PFSK-1 (cell line): ENCODE results near the gene BLID.

ENCODE experiments used
- FOXP2 ChIP-seq: optimal IDR thresholded peaks from 2 replicates; pipeline ENCODE3; 2011; ENCODE audit warnings: borderline replicate concordance, control low read depth, inconsistent platforms; ENCODE audit not compliant: insufficient read depth; ENCODE audit errors: extremely low read length, extremely low read depth
- POLR2AphosphoS5 ChIP-seq: IDR thresholded peaks from 2 replicates; pipeline ENCODE4 v1.6.1; 2012; ENCODE audit warnings: low read depth, mild to moderate bottlenecking, control low read depth, low read length, moderate library complexity
- REST ChIP-seq, 2 experiments: IDR thresholded peaks; 2 replicates each; pipeline versions ENCODE4 v1.6.1 to v1.8.0; 2011 to 2012; ENCODE audit warnings: low read depth in 2 of 2, low read length in 2 of 2, control low read depth in 1 of 2, inconsistent platforms in 1 of 2, mild to moderate bottlenecking in 1 of 2, moderate library complexity in 1 of 2; ENCODE audit not compliant: insufficient read depth in 1 of 2
- SIN3A ChIP-seq: IDR thresholded peaks from 2 replicates; pipeline ENCODE4 v1.6.1; 2012; ENCODE audit warnings: mild to moderate bottlenecking, low read length, moderate library complexity, borderline replicate concordance; ENCODE audit not compliant: insufficient read depth
- TAF1 ChIP-seq: IDR thresholded peaks from 2 replicates; pipeline ENCODE4 v1.6.1; 2012; ENCODE audit warnings: low read length, control low read depth, borderline replicate concordance; ENCODE audit not compliant: insufficient read depth

The BLID gene

GRCh38 chr11:122126024-122126688 is 10.1 kb upstream of the BLID start:
- TF ChIP-seq TAF1 (no peak), FOXP2 (no peak), POLR2AphosphoS5 (no peak), SIN3A (no peak), REST (IDR thresholded peaks at IDR 0.05; ENCODE audit: insufficient read depth in 1 of 2, low read depth in 2 of 2, low read length in 2 of 2) (no peak)

GRCh38 chr11:122123263-122123929 is 7.4 kb upstream of the BLID start:
- no peak for TF ChIP-seq SIN3A
- TF ChIP-seq REST (IDR thresholded peaks at IDR 0.05; ENCODE audit: insufficient read depth in 1 of 2, low read depth in 2 of 2, low read length in 2 of 2): no peak
- no peak for TF ChIP-seq TAF1
- TF ChIP-seq POLR2AphosphoS5: no peak; the same call in 1 of the 2 replicates
- TF ChIP-seq FOXP2: no peak

GRCh38 chr11:122122179-122122578 is 6.2 kb upstream of the BLID start:
- TF ChIP-seq POLR2AphosphoS5: no peak
- no peak for TF ChIP-seq TAF1
- no peak for TF ChIP-seq SIN3A
- no peak for TF ChIP-seq REST (IDR thresholded peaks at IDR 0.05; ENCODE audit: insufficient read depth in 1 of 2, low read depth in 2 of 2, low read length in 2 of 2)
- TF ChIP-seq FOXP2: no peak

GRCh38 chr11:122120096-122120495 is 4.1 kb upstream of the BLID start:
- TF ChIP-seq FOXP2 (no peak), SIN3A (no peak), POLR2AphosphoS5 (no peak)

GRCh38 chr11:122116591-122116990 is 576 bp upstream of the BLID start:
- TF ChIP-seq POLR2AphosphoS5 (no peak), SIN3A (no peak), FOXP2 (no peak), REST (IDR thresholded peaks at IDR 0.05; ENCODE audit: insufficient read depth in 1 of 2, low read depth in 2 of 2, low read length in 2 of 2) (no peak), TAF1 (no peak)
